Activated CD4-positive, alpha-beta T cell treated with anti-CD3 and anti-CD28 coated beads, Interleukin-2, amount 50 U/mL, for 24 hours (primary cell): Measurements from ENCODE around the gene SYVN1.
A peak's percentile ranks its signal among the peaks of the same experiment; 100 is the strongest.
"Not testable (repeated sequence)": the region's sequence is repeated elsewhere in the genome, so short reads cannot be mapped to it uniquely, and the experiment has no call there.

Experiments used
- DNase-seq, 2 donors: peaks; one replicate each; pipeline ENCODE4 v3.0.0-alpha.2; 2020; ENCODE audit warnings: low read depth in 1 of 2, low spot score in 1 of 2

SYVN1 gene

GRCh38 chr11:65134240-65134951 lies at the start of gene SYVN1:
Gene SYVN1, minus strand, starts transcription at chr11:65134519. Its CDS starts 918 bp downstream, at chr11:65133601.
- peak; percentile 90 for DNase-seq

- DNase-seq: no peak
These were observed 49.0 kb upstream of the SYVN1 start for GRCh38 chr11:65183201-65183891.

DNA sequence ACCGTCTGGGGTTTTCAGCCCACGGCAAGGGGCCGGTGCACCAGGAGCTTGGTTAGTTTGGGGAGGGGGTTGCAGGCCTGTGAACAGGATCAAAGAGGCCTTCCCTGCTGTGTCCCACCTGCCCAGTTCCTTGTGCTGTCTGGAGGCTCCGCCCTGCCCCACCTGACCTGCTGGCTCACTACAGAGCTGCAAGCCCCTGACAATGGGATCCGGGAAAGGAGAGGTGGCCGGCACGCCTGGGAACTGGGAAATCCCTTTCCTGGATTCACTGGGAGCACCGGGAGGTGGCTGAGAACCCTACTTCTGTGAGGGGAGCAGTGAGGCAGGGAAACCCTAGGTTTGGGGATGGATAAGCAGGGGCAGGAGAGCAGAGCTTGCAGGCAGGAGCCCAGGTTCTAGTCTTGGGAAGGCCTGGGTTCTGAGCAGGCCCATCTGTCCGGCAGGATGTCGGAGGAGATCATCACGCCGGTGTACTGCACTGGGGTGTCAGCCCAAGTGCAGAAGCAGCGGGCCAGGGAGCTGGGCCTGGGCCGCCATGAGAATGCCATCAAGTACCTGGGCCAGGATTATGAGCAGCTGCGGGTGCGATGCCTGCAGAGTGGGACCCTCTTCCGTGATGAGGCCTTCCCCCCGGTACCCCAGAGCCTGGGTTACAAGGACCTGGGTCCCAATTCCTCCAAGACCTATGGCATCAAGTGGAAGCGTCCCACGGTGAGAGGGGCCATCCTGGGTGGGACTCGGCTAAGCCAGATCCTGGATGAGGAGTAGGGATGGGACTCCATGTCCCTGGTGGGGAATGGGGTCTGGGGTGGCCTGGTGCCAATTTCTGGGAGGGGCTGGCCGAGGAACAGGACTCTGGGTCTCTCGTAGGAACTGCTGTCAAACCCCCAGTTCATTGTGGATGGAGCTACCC lies 48.2 kb upstream of the SYVN1 start:
- DNase-seq: no peak

GRCh38 chr11:65181569-65182257 lies 47.4 kb upstream of the SYVN1 start, which contains the start of gene CAPN1:
Gene CAPN1, plus strand, starts transcription at chr11:65181928. Its CDS starts 774 bp downstream, at chr11:65182702.
- DNase-seq: peak; percentile 39 to 73

DNA sequence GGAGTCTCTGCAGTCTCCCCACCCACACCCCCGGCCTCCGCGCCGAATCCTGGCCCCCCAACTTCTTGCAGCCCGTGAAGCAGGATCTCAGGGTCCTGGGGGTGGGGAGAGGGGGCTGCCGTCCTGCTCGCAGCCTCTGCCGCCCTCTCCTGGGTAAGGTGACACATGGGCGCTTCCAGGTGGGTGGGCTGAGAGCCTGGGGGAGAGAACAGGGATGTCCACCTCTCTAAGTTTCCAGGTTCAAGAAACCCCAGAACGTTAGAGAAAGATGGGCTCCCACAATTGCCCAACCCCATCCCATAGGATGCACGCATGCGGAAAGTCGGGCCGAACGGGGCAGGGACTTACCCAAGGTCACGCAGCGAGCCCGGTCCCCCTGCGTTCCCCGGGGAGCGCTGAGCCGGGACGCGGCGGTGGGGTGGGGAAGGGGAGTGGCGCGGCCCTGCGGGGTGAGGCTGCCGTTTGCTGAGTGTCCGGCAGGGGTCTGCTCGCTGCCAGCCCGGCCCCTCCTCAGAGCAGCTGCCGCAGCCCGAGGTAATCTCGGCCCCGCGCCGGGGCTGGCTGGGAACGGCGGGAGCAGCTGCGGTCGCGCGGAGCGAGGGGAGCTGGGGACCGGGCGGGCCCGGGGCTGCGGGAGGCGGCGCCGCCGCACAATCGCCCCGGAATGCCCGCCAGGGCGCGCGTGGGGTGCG lies 46.7 kb upstream of the SYVN1 start:
- DNase-seq: peak; percentile 23 to 36

GRCh38 chr11:65174571-65175010 lies 40.3 kb upstream of the SYVN1 start:
- not testable (repeated sequence) for DNase-seq

GRCh38 chr11:65172600-65172999 lies 38.3 kb upstream of the SYVN1 start:
- no peak for DNase-seq

GRCh38 chr11:65170058-65170534 lies 35.8 kb upstream of the SYVN1 start, which contains the start of gene SPDYC:
Gene SPDYC, plus strand, starts transcription at chr11:65170233. Its CDS starts 1,125 bp downstream, at chr11:65171358.
- DNase-seq: no peak

- no peak for DNase-seq
These were observed 34.9 kb upstream of the SYVN1 start for GRCh38 chr11:65169164-65169641.

DNA sequence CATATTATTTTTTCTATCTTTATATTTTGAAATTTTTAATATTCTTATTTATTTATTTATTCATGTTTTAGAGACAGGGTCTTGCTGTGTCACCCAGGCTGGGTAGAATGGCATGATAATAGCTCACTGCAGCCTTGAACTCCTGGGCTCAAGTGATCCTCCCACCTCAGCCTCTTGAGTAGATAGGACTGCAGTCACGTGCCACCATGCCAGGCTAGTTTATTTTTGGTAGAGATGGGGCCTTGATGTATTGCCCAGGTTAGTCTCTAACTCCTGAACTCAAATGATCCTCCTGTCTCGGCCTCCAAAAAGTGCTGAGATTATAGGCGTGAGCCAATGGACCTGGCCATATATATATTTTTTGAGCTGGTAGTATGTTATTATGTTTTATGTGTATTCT lies 33.3 kb upstream of the SYVN1 start:
- no peak for DNase-seq

- no peak for DNase-seq
These were observed 32.6 kb upstream of the SYVN1 start for GRCh38 chr11:65166893-65167292.

DNA sequence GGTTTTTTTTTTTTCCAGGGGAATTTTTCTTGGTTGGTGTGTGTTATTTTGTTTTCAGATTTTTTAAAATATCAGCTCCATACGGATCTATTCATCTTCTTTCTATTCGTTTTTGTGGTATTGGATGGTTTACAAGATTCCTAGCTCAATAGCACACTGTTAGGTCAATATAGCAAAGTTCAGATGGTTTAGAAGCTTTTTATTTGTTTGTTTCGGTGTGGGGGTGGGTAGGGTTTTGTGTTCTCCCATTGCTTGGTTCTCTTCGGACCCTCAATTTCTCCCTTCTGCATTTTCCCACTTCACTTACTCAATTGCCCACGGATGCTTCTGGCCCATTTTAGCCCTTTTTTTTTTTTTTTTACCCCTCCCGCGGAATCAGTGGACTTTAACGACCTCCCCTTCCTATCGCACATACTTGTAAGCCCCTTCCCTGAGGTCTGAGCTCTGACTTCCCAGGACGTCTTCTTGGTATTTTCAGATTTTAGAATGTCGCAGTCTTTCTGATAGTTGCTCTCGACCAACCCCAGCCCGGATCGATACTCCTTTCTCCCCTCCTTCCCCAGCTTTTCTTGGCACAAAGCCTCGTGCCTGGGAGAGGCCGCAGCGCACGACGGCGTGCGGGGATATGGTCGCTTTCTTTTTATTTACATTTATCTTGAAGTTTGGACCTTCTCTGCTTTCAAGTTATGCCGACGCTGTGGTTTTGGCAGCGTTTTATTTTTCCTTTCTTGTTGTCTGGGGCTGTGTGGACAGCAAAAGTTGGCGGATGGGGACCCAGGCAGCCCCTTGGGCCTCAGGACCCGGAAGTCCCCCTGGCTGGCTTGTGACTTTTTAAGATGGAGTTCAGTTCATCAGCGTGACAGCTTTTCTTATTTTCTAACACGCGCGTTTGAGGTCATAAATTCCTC lies 31.3 kb upstream of the SYVN1 start:
- no peak for DNase-seq

GRCh38 chr11:65163684-65164083 lies 29.4 kb upstream of the SYVN1 start:
- DNase-seq: no peak

GRCh38 chr11:65160643-65161042 lies 26.3 kb upstream of the SYVN1 start:
- no peak for DNase-seq

DNA sequence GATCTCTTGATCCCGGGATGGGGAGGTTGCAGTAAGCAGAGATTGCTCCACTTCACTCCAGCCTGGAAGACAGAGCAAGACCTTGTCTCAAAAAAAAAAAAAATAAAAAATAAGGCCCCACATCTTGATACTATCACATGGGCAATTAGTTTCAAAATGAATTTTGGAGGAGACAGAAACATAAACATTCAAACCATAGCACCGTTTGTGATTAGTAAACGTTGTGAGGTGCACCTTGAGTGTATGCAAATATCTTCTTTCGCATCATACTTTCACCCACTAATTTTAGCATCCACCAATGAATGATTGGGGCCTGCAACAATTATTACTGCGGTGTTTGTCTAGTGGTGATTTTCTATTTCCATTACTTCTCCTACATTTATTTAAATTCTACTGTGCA lies 24.7 kb upstream of the SYVN1 start:
- no peak for DNase-seq

- no peak for DNase-seq
These were observed 23.0 kb upstream of the SYVN1 start for GRCh38 chr11:65157336-65157735.

- no peak for DNase-seq
These were observed 22.6 kb upstream of the SYVN1 start for GRCh38 chr11:65156926-65157325.

DNA sequence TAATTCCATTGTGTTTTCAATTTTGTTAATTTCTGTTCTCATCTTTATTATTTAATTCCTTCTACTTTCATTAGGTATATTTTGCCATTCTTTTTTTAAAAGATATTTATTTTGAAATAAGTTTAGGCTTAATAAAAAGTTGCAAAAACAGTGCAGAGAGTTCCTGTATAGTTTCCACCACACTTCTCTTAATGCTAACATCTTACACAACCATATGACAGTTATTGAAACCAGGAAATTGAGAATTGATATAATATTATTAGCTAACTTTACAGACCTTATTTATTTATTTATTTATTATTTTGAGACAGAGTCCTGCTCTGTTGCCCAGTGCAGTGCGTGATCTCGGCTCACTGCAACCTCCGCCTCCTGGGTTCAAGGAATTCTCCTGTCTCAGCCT lies 21.9 kb upstream of the SYVN1 start:
- DNase-seq: no peak

- DNase-seq: no peak
These were observed 17.8 kb upstream of the SYVN1 start for GRCh38 chr11:65152122-65152521.
